Ishikawa (cell line): Measurements from ENCODE around the gene NCEH1.

Experiments used
- CEBPB ChIP-seq: IDR thresholded peaks from 2 replicates; pipeline ENCODE4 v1.6.1; 2012
- CREB1 ChIP-seq: IDR thresholded peaks from 2 replicates; pipeline ENCODE4 v1.6.1; 2012; ENCODE audit warnings: low read depth
- EGR1 ChIP-seq: IDR thresholded peaks from 2 replicates; pipeline ENCODE4 v1.6.1; 2012
- EP300 ChIP-seq: IDR thresholded peaks from 2 replicates; pipeline ENCODE4 v1.6.1; 2012; ENCODE audit warnings: borderline replicate concordance
- FOXM1 ChIP-seq: IDR thresholded peaks from 2 replicates; pipeline ENCODE4 v1.6.1; 2012; ENCODE audit warnings: low read depth, borderline replicate concordance
- MAX ChIP-seq: IDR thresholded peaks from 2 replicates; pipeline ENCODE4 v1.6.1; 2012
- NFIC ChIP-seq: IDR thresholded peaks from 2 replicates; pipeline ENCODE4 v1.6.1; 2012
- RAD21 ChIP-seq: IDR thresholded peaks from 2 replicates; pipeline ENCODE4 v1.6.1; 2012; ENCODE audit warnings: low read depth
- REST ChIP-seq: IDR thresholded peaks from 2 replicates; pipeline ENCODE4 v1.6.1; 2012; ENCODE audit warnings: low read depth, mild to moderate bottlenecking
- TAF1 ChIP-seq: IDR thresholded peaks from 2 replicates; pipeline ENCODE4 v1.6.1; 2012; ENCODE audit warnings: low read depth, mild to moderate bottlenecking
- TCF12 ChIP-seq: IDR thresholded peaks from 2 replicates; pipeline ENCODE4 v1.6.1; 2012; ENCODE audit warnings: low read depth
- TEAD4 ChIP-seq: IDR thresholded peaks from 2 replicates; pipeline ENCODE4 v1.6.1; 2012
- USF1 ChIP-seq: IDR thresholded peaks from 2 replicates; pipeline ENCODE4 v1.6.1; 2012
- YY1 ChIP-seq: IDR thresholded peaks from 2 replicates; pipeline ENCODE4 v1.6.1; 2012; ENCODE audit warnings: low read depth
- ZBTB7A ChIP-seq: IDR thresholded peaks from 2 replicates; pipeline ENCODE4 v1.6.1; 2012; ENCODE audit warnings: low read depth

Gene NCEH1

GRCh38 chr3:172699031-172699430 is 11.8 kb downstream of the NCEH1 start:
- TF ChIP-seq TAF1, result no peak
- TF ChIP-seq MAX, result no peak
- no peak for TF ChIP-seq EP300
- TF ChIP-seq CEBPB, result no peak
- TF ChIP-seq FOXM1, result no peak
- TF ChIP-seq ZBTB7A, result no peak
- TF ChIP-seq TEAD4, result no peak
- no peak for TF ChIP-seq CREB1
- TF ChIP-seq YY1, result no peak

- TF ChIP-seq CREB1, result no peak
- no peak for TF ChIP-seq MAX
- no peak for TF ChIP-seq ZBTB7A
- no peak for TF ChIP-seq REST
- no peak for TF ChIP-seq EP300
- TF ChIP-seq NFIC, result no peak
- TF ChIP-seq TEAD4, result no peak
- no peak for TF ChIP-seq USF1
- TF ChIP-seq FOXM1, result no peak
- no peak for TF ChIP-seq EGR1
Measured at GRCh38 chr3:172698631-172699030, 12.2 kb downstream of the NCEH1 start.

GRCh38 chr3:172697558-172697957 is 13.3 kb downstream of the NCEH1 start:
- TF ChIP-seq CREB1 (no peak), FOXM1 (no peak), NFIC (no peak), REST (no peak), USF1 (no peak), ZBTB7A (no peak), TAF1 (no peak), EP300 (no peak), RAD21 (no peak), CEBPB (no peak), MAX (no peak), TCF12 (no peak), TEAD4 (no peak), YY1 (no peak), EGR1 (no peak)

- TF ChIP-seq CEBPB, result 0 out of 2 replicates have a peak, but pooled peaks have one; percentile 53
- TF ChIP-seq TCF12, result no peak
Measured at GRCh38 chr3:172696357-172696756, 14.5 kb downstream of the NCEH1 start.

GRCh38 chr3:172694573-172695246 is 16.2 kb downstream of the NCEH1 start:
- TF ChIP-seq RAD21 (no peak), ZBTB7A (no peak), EP300 (no peak), CREB1 (no peak), NFIC (no peak), CEBPB (no peak), TAF1 (no peak)

GRCh38 chr3:172692751-172693338 is 18.0 kb downstream of the NCEH1 start:
- TF ChIP-seq USF1, result no peak
- TF ChIP-seq MAX, result no peak
- TF ChIP-seq EP300, result no peak
- no peak for TF ChIP-seq RAD21
- no peak for TF ChIP-seq CREB1
- no peak for TF ChIP-seq TAF1
- no peak for TF ChIP-seq TCF12
- TF ChIP-seq CEBPB, result no peak
